Mucosa of descending colon (tissue), 3 donors: Measurements from ENCODE around the gene BAG2. TPM values are rescaled to one million over a fixed set of nuclear protein-coding genes. Genes with fewer than 3 reads are reported as not detected.
A peak's percentile ranks its signal among the peaks of the same experiment; 100 is the strongest.

Experiments
- ATAC-seq: fragments of 200-7000 bp; cut with Tn5 transposase; one replicate; pipeline ENCODE4 v1.9.1; 2020; ENCODE audit warnings: mild to moderate bottlenecking, moderate library complexity
- DNase-seq, 3 donors: peaks; one replicate each; pipeline ENCODE4 v3.0.0-alpha.2; 2020
- H3K36me3 ChIP-seq: fragments of 200-600 bp; one replicate; pipeline ENCODE4 v1.8.0; 2021; ENCODE audit warnings: low read depth, mild to moderate bottlenecking
- H3K4me1 ChIP-seq: fragments of 200-600 bp; one replicate; pipeline ENCODE4 v1.8.0; 2021; ENCODE audit warnings: low read depth, mild to moderate bottlenecking
- H3K4me3 ChIP-seq: fragments of 200-600 bp; one replicate; pipeline ENCODE4 v1.8.0; 2021; ENCODE audit warnings: mild to moderate bottlenecking
- H3K9me3 ChIP-seq: fragments of 200-600 bp; one replicate; pipeline ENCODE4 v1.8.0; 2021; ENCODE audit warnings: mild to moderate bottlenecking
- CTCF ChIP-seq: fragments of 200-600 bp; IDR thresholded peaks from one replicate; pipeline ENCODE4 v1.8.0; 2022; ENCODE audit warnings: antibody characterized with exemption, mild to moderate bottlenecking
- intact Hi-C, 2 donors: fragments of 100-400 bp; cut with DNase I in 1 of 2; cut with micrococcal nuclease in 1 of 2; formaldehyde crosslinking; loops; one replicate each; pipeline versions ENCODE4 v1.11.0 to v1.11.1; 2022; cut with DNase I, micrococcal nuclease
- total RNA-seq, 3 donors: library from RNA; stranded (reverse); fragmentation: NEBNext Ultra II Directional in 2 of 3; extraction: Animal tissue kit (Norgen Biotek cat#: 25700) in 2 of 3; gene quantifications; one replicate each; pipeline versions ENCODE4 v1.2.1 to v1.2.4, GENCODE V29; 2021 to 2023
- donor health status: DM: no; HTN: no; CAD: no; lungs with moderate emphysema.
- donor health status: DM: no; HTN: no; CAD: no.
- donor health status: DM: no; HTN: yes; CAD: no.

BAG2 gene
- total RNA-seq, 3 donors from 2014 or later: 0.96 to 43.7 (median 2.3) TPM

- ATAC-seq: no peak
- H3K4me1 ChIP-seq: no peaks in the 10 kb centered on the region
- TF ChIP-seq CTCF: no peak
- peak in 1 of 3 donors; percentile 21 for DNase-seq
- peak overlapping the region; percentile 86 for H3K4me3 ChIP-seq
- intact Hi-C loops: no loop called here
- no peaks in the 10 kb centered on the region for H3K36me3 ChIP-seq
- no peaks in the 10 kb centered on the region for H3K9me3 ChIP-seq
Measured at GRCh38 chr6:57222743-57223077, 50.6 kb downstream of the BAG2 start.

- Histone ChIP-seq H3K4me3 (no peak overlapping the region), H3K9me3 (no peaks in the 10 kb centered on the region), H3K4me1 (no peaks in the 10 kb centered on the region), H3K36me3 (no peaks in the 10 kb centered on the region)
- ATAC-seq (no peak), DNase-seq (no peak)
- no peak for TF ChIP-seq CTCF
- intact Hi-C loops: no loop called here
Measured at GRCh38 chr6:57224769-57225515, 52.8 kb downstream of the BAG2 start.

GRCh38 chr6:57226221-57226620 is 54.1 kb downstream of the BAG2 start:
- no peak for ATAC-seq
- Histone ChIP-seq H3K9me3 (no peaks in the 10 kb centered on the region), H3K4me3 (no peak overlapping the region), H3K36me3 (no peaks in the 10 kb centered on the region), H3K4me1 (no peaks in the 10 kb centered on the region)
- TF ChIP-seq CTCF: no peak
- DNase-seq: no peak
- intact Hi-C loops: no loop called here

Other genes with a start within 250 kb of the BAG2 start
- 1 to 10 TPM in 1 of 3 donors, under 1 TPM in 2; 0.17 to 1.4 (median 0.31) TPM for gene BEND6, start 217.2 kb upstream of the BAG2 start, total RNA-seq
- 10 to 100 TPM in 1 of 3 donors, 1 to 10 TPM in 2; 3.2 to 14.1 (median 5.4) TPM for gene KIAA1586, start 125.6 kb upstream of the BAG2 start, total RNA-seq
- 10 to 100 TPM; 34.6 to 58.5 (median 46.0) TPM for gene ZNF451, start 82.1 kb upstream of the BAG2 start, total RNA-seq
- gene RAB23, start 50.0 kb downstream of the BAG2 start, total RNA-seq: 100 to 1,000 TPM in 1 of 3 donors, 1 to 10 TPM in 2; 2.9 to 109 (median 8.7) TPM
- 10 to 100 TPM; 11.7 to 16.9 (median 12.7) TPM for gene PRIM2, start 145.3 kb downstream of the BAG2 start, total RNA-seq